Mammary epithelial cell (primary cell): Measurements from ENCODE around the gene ANKRD11.

ENCODE experiments used
- EZH2 ChIP-seq: IDR thresholded peaks from 2 replicates; pipeline ENCODE4 v1.6.1; 2012; ENCODE audit warnings: low read length, inconsistent platforms, borderline replicate concordance
- TF ChIP-seq, protein P1 (sequence below), 2 donors: IDR thresholded peaks in 1 of 2; conservative IDR thresholded peaks in 1 of 2; 2 replicates each; pipeline ENCODE4 v1.5.1; 2011 to 2012; ENCODE audit warnings: inconsistent platforms in 2 of 2, low read length in 2 of 2, mild to moderate bottlenecking in 2 of 2, control low read depth in 1 of 2, low read depth in 1 of 2; ENCODE audit not compliant: insufficient read depth in 1 of 2; ENCODE audit errors: extremely low read depth in 1 of 2

DNA sequence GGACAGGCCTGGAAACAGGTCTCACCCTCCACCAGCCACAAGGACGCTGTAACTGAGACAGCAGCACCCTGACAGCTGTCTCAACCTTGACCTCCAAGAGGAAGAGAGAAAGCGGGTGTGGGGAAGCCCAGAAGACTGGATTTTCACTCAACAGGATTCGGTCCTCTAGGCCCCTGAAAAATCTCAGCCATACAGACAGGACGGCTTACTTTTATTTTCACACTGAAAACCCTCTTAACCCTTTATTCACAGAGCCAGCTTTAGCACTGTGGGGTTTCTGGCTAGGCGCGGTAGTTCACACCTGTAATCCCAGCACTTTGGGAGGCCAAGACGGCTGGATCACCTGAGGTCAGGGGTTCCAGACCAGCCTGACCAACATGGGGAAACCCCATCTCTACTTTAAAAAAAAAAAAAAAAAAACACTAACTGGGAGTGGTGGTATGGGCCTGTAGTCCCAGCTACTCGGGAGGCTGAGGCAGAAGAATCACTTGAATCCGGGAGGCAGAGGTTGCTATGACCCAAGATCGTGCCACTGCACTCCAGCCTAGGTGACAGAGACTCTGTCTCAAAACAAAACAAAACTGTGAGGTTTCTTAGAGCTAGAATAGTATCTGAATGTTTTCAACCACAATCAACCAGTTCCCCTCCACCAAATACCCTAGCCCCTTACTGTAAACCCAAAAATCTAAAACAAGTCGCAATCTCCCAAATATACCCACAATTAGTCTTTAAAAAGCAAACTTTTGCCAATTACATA, 5.3 kb downstream of the ANKRD11 start:
- TF ChIP-seq, protein P1, sequence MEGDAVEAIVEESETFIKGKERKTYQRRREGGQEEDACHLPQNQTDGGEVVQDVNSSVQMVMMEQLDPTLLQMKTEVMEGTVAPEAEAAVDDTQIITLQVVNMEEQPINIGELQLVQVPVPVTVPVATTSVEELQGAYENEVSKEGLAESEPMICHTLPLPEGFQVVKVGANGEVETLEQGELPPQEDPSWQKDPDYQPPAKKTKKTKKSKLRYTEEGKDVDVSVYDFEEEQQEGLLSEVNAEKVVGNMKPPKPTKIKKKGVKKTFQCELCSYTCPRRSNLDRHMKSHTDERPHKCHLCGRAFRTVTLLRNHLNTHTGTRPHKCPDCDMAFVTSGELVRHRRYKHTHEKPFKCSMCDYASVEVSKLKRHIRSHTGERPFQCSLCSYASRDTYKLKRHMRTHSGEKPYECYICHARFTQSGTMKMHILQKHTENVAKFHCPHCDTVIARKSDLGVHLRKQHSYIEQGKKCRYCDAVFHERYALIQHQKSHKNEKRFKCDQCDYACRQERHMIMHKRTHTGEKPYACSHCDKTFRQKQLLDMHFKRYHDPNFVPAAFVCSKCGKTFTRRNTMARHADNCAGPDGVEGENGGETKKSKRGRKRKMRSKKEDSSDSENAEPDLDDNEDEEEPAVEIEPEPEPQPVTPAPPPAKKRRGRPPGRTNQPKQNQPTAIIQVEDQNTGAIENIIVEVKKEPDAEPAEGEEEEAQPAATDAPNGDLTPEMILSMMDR (conservative IDR thresholded peaks at IDR 0.05 in 1 of 2, IDR thresholded peaks at IDR 0.05 in 1 of 2; ENCODE audit: extremely low read depth in 1 of 2, insufficient read depth in 1 of 2, low read depth in 1 of 2, low read length in 2 of 2): no peak
- TF ChIP-seq EZH2: no peak
